D341Med (cell line): ENCODE data around the gene AJM1.
"Not testable (repeated sequence)": the region's sequence is repeated elsewhere in the genome, so short reads cannot be mapped to it uniquely, and the experiment has no call there.

Experiments used
- DNase-seq: peaks from one replicate; pipeline ENCODE4 v3.0.0; 2012; ENCODE audit warnings: low spot score

The AJM1 gene

DNA sequence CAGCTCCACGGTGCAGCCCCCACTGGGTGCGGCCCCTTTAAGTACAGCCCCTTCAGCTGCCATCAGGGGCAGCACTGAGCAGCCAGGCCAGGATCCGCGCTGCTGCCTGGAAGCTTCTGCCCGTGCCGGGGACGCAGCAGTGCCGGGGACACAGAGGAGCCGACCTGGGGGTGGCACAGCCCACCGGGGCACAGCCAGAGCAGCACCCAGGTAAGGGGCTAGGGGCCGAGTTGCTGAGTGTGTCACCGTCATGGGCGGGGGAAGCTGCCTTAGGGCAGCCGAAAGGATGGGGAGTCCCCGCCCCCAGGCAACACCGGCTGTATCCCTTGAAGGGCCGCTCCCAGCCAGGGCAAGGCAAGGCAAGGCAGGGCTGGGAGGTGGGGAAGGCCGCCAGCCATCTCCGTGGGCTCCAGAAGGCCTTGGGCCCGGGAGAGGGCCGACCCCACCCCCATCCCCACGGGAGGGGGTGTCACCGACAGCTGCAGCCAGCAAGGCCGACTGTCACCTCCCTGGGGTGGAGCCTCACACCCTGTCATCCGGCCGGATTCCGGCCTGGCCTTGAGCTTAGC lies at the start of gene AJM1:
AJM1 (plus strand) TSS at position 99 of the 569 bp plus-strand sequence. CDS start 1,937 bp downstream, outside the sequence.
- DNase-seq, result peak; percentile 84

DNA sequence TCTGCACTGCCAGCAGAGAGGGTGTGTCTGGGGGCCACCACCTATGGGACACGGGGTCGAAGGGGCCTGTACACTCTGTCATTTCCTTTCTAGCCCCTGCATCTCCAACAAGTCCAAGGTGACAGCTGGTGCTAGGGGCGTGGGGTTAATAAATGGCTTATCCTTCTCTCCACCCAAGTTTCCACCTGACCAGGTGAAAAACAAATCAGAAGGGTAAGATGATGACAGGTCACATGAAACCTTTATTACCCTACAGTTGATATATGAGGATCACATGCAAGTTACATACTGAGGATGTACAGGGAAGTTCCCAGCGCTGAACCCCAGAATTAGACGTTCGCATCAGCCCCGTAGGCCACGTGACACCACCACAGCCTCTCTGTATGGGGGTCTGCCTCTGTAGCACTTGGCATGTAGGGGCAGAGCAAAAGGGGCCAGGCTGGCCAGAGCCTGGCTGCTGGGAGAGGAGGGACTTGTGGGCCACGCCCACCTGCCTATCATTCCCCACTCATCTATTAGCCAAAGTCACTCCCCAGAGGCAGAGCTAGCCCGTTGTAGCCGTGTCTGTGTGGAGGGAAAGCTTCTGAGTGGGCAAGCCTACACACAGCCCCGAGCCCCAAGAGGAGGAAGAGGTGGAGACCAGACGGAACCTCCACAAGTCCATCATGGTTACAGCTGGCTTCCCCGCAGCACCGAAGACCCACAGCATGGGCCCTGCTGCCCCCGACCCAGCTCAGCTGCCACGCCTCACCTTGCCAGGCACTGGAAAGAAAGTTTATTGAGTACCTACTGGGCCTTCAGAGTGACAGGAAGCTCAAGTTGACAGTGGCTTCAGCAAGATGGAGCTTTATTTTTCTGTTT lies 49.0 kb upstream of the AJM1 start:
- DNase-seq, result no peak

DNA sequence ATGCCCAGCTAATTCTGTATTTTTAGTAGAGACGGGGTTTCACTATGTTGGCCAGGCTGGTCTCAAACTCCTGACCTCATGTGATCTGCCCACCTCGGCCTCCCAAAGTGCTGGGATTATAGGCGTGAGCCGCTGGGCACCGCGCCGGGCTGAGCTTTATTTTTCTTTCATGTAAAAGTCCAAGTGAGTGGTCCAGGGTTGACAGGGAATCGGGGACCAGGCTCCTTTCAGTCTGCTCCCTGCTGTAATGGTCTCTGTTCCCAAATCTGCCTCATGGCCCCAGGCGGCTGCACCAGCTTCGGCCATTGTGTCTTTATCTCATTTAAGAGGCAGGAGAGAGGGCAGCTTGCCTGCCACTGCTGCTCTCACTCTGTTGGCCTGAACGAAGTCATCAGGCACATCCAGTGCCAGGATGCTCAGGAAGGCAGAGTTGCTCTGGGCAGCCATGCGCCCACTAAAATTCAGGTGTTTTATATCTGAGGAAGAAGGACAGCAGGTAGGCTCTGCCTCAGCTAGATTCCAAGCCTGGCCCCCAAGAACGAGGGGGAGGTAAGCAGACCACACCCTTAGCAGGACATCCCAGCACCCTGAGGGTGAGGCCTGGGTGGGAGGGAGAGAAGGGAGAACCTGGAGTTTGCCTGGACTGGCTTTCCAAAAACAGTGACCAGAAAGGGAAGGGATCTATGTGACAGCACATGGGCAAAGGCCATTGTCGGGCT lies 47.8 kb upstream of the AJM1 start:
- DNase-seq, result no peak

DNA sequence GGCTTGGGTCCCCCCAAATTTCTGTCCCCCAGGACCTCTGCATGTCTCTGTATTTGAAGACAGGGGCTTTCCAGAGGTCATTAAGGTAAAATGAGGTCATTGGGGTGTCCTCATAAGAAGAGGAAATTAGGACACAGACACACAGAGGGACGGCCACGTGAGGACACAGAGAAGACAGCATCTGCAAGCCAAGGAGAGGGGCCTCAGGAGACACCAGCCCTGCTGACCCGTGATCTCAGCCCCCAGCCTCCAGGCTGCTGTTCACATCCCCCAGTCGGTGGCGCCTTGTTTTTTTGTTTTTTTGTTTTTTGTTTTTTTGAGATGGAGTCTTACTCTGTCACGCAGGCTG lies 47.3 kb upstream of the AJM1 start:
- DNase-seq, result no peak

GRCh38 chr9:136796238-136796774 lies 46.0 kb upstream of the AJM1 start, which contains the start of gene CCDC183:
Gene CCDC183, plus strand, starts transcription at chr9:136796338. Its CDS starts 60 bp downstream, at chr9:136796398.
- no peak for DNase-seq

GRCh38 chr9:136796775-136797347 lies 45.4 kb upstream of the AJM1 start:
- DNase-seq, result not testable (repeated sequence)

GRCh38 chr9:136798708-136799078 lies 43.6 kb upstream of the AJM1 start:
- DNase-seq, result no peak

DNA sequence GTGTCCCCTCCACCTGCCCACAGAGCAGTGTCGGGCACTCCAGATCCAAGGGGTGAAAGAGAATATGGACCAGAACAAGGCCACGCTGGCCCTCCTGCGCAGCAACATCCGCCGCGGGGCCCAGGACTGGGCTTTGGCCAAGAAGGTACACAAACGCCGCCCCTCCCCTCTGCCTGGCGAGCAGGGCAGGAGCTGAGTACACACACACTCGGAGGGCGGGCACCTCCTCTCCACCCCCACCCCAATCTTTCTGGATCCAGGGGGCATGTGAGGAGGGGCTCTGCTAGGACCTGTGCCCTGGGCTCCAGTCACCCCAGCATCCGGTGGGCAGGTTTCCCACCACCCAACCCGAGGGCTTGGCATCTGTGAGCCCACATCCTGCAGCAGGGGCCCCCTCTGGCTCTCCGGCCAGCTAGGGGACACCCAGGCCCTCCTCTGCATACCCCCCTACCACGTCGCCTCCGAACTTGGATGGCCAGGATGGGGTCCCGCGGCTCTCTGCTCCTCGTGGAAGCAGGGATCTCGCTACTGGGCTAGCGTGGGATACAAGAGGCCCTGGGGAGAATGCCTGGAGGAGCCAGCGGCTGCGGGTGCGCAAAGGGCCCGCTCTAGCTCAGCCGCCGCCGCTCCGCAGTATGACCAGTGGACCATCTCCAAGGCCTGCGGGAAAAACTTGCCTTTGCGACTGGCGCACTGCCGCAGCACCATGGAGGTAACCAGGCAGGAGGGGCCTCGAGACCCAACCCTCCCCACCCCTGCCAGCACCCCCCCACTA lies 43.0 kb upstream of the AJM1 start:
- no peak for DNase-seq

- DNase-seq, result peak; percentile 93
These were observed 42.2 kb upstream of the AJM1 start for GRCh38 chr9:136799854-136800657.

- no peak for DNase-seq
These were observed 40.0 kb upstream of the AJM1 start for GRCh38 chr9:136802321-136802720.

DNA sequence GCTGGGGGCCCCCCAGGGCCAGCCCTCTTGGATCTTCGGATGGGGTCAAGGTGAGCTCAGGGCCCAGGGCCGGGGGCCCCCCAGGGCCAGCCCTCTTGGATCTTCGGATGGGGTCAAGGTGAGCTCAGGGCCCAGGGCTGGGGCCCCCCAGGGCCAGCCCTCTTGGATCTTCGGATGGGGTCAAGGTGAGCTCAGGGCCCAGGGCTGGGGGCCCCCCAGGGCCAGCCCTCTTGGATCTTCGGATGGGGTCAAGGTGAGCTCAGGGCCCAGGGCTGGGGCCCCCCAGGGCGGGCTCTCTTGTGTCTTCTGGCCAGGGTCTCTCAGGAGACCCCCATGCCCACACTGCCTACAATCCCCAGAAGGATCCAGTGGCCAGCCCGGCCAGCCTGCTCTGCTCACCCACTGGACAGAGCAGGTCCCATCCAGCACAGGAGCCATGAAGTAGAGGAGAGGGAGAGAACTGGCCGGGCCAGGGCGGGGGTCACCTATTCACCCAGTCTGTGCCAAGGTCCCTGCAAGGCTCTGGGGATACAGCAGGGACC lies 39.2 kb upstream of the AJM1 start:
- DNase-seq, result not testable (repeated sequence)

- no peak for DNase-seq
These were observed 38.4 kb upstream of the AJM1 start for GRCh38 chr9:136803551-136804508.

DNA sequence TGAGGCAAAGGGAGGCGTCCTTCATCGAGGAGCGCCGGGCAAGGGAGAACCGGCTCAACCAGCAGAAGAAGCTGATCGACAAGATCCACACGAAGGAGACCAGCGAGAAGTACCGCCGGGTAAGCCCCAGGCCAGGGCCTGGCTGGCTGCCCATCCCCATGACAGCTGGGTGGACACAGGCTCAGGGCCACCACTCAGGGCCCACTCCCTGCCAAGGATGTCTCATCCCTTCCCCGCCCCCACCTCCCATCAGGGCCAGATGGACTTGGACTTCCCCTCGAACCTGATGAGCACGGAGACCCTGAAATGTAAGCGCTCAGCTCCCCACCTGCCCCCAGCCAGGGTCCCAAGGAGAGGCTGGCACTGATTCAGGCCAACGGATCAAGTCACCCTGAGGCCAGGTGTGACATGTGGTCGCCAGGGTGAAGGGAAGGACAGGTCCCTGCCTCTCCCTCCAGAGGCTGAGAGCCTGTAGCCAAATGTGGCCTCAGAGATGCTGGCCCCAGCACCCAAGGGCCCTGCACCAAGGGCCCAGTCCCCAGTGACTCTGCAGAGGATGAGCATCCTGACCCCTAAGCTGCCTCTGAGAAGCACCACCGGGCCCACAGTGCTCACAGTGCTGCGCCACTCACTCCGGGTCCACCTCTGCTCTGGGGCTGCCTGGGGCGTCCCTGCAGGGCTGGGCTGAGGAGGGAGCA lies 37.6 kb upstream of the AJM1 start:
- DNase-seq, result no peak

- DNase-seq, result no peak
These were observed 37.0 kb upstream of the AJM1 start for GRCh38 chr9:136805207-136805740.

- DNase-seq, result no peak
These were observed 36.2 kb upstream of the AJM1 start for GRCh38 chr9:136806067-136806466.

DNA sequence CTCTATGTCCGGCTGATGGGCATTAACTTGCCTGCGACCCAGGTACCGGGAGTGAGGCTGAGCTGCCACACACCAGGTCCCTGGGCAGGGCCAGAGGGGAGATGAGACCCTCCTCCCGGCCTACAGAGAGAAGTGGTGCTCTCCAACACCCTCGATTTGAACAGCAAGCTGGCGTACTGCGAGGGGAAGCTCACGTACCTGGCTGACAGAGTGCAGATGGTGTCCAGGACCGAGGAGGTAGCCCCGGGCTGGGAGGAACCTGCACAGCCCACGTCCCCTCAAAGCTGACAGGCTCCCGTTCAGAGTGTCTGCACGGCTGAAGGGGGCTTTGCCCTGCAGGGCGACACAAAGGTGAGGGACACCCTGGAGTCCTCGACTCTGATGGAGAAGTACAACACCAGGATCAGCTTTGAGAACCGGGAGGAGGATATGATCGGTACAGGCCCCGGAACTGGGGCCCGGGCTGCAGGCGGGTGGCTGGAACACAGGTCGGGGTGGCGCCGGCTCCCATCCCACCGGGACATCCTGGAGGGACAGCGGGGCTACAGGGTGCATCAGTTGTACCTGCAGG lies 35.6 kb upstream of the AJM1 start:
- no peak for DNase-seq

- peak; percentile 99 for DNase-seq
These were observed 34.8 kb upstream of the AJM1 start, which contains the start of gene RABL6 for GRCh38 chr9:136807281-136808074. Gene RABL6, plus strand, starts transcription at chr9:136807948. Its CDS starts 249 bp downstream, at chr9:136808197.
